ENCODE data around the gene DNAJC27.

DNA sequence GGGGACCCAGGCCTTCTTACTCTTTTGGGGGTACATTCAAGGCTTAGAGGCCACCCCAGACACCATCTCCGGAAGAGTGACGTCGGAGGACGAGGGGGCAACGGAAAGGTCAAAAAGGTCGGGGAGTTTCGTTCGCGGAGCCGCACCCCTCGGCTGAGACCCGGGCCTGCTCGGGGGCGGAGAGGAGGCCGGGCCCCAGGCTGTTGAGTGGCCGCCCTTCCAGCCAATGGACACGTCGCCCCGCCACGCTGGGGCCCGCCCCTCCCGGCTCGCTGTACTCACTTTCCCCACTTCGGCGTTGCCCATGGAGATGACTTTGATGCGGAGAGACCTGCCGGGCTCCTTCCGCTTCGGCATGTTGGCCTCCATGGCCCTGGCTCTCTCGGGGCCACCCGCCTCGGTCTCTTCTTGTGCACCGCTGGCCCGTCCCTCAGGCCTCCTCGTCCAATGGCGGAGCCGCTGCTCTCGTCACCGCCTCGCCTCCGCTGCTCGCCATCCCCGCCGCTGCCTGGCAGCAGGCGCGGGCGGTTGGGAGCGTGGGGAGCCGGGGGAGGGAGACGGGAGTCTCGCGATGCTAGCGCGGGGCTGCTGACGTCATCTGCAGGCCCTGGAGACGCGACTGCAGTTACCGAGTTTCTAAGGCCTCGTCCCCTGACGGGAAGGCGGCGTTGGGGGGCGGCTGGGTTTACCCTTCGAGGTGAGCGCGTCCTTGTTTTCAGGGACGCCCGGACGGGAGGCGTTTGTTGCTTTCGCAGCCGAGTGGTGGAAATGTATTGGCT lies at the start of gene DNAJC27:
- TF ChIP-seq, protein P1, sequence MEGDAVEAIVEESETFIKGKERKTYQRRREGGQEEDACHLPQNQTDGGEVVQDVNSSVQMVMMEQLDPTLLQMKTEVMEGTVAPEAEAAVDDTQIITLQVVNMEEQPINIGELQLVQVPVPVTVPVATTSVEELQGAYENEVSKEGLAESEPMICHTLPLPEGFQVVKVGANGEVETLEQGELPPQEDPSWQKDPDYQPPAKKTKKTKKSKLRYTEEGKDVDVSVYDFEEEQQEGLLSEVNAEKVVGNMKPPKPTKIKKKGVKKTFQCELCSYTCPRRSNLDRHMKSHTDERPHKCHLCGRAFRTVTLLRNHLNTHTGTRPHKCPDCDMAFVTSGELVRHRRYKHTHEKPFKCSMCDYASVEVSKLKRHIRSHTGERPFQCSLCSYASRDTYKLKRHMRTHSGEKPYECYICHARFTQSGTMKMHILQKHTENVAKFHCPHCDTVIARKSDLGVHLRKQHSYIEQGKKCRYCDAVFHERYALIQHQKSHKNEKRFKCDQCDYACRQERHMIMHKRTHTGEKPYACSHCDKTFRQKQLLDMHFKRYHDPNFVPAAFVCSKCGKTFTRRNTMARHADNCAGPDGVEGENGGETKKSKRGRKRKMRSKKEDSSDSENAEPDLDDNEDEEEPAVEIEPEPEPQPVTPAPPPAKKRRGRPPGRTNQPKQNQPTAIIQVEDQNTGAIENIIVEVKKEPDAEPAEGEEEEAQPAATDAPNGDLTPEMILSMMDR (IDR thresholded peaks at IDR 0.05; ENCODE audit: low read length): no peak
- no peak for TF ChIP-seq EZH2 (IDR thresholded peaks at IDR 0.05; ENCODE audit: borderline replicate concordance, low read length)

Measured in OCI-LY1 (cell line).